ENCODE results near the gene IDH1. TPM values are rescaled to one million over a fixed set of nuclear protein-coding genes. Genes with fewer than 3 reads are reported as not detected.
A peak's percentile ranks its signal among the peaks of the same experiment; 100 is the strongest.

IDH1 gene
- total and polyA plus RNA-seq, 10 of the 15 experiments (the other 5 are each of a cell fraction or from before 2014, with no cell fraction given): 39.0 to 114 (median 55.0) TPM

DNA sequence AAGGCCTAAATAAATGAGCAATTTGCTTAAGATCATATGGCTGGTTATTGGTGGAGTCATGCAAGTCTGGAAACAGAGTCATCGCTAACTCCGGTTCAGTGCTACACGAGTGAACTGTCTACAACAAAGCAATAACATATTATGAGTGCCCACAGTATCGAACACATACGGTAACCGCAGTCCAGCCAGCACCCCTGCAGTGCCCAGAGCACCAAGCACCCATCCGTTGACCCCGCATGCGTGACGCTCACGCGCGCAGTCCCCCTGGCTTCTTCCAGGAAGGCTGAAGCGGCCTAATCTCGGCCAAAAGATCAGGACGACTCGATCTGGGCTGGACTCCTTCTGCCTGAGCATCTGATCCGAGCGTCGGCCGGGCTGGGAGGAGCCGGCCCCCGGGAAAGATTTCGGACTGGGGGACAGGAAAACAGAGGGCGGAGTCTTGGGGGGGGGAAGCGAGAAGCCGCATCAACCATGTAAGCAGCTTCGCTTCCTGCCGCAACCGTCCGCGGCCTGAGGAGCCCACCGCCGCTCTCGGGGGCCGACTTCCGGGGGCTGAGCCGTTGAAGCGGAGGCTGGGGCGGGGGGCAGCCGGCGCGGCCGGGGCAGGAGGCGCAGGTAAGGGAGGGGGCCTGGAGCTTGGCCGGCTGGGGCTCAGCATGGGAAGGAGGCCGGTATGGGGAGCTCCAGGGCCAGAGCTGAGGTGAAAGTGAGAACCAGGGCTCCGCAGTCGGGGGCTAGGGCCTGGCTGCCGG is 11.1 kb upstream of the IDH1 start, which contains the start of gene PIKFYVE (continued):
- TF ChIP-seq ZBTB40 (IDR thresholded peaks at IDR 0.05; ENCODE audit: borderline replicate concordance): peak; percentile 62; the same call in 1 of the 2 replicates
- no peak for TF ChIP-seq FOS (IDR thresholded peaks at IDR 0.05; ENCODE audit: borderline replicate concordance, extremely low read depth, insufficient read length)
- TF ChIP-seq, protein P1, sequence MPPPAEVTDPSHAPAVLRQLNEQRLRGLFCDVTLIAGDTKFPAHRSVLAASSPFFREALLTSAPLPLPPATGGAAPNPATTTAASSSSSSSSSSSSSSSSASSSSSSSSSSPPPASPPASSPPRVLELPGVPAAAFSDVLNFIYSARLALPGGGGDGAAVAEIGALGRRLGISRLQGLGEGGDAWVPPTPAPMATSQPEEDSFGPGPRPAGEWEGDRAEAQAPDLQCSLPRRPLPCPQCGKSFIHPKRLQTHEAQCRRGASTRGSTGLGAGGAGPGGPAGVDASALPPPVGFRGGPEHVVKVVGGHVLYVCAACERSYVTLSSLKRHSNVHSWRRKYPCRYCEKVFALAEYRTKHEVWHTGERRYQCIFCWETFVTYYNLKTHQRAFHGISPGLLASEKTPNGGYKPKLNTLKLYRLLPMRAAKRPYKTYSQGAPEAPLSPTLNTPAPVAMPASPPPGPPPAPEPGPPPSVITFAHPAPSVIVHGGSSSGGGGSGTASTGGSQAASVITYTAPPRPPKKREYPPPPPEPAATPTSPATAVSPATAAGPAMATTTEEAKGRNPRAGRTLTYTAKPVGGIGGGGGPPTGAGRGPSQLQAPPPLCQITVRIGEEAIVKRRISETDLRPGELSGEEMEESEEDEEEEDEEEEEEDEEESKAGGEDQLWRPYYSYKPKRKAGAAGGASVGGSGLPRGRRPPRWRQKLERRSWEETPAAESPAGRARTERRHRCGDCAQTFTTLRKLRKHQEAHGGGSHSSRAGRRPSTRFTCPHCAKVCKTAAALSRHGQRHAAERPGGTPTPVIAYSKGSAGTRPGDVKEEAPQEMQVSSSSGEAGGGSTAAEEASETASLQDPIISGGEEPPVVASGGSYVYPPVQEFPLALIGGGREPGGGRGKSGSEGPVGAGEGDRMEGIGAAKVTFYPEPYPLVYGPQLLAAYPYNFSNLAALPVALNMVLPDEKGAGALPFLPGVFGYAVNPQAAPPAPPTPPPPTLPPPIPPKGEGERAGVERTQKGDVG (CRISPR knock-in tag; IDR thresholded peaks at IDR 0.05): no peak
- TF ChIP-seq ZZZ3 (IDR thresholded peaks at IDR 0.05; ENCODE audit: control insufficient read depth, insufficient read length, low read depth): no peak
- TF ChIP-seq ZNF592 (IDR thresholded peaks at IDR 0.05): no peak
- peak; percentile 87 for TF ChIP-seq RAD51 (IDR thresholded peaks at IDR 0.05)
- TF ChIP-seq BCL11A (IDR thresholded peaks at IDR 0.05; ENCODE audit: low read depth, low read length): 0 out of 2 replicates have a peak, but pooled peaks have one; percentile 29
- TF ChIP-seq SKIL (IDR thresholded peaks at IDR 0.05; ENCODE audit: low read depth, poor library complexity, severe bottlenecking): peak; percentile 30
- no peak for TF ChIP-seq POLR2AphosphoS5 (IDR thresholded peaks at IDR 0.05; ENCODE audit: low read length)
- 0 out of 2 replicates have a peak, but pooled peaks have one; percentile 61 for TF ChIP-seq HDGF (IDR thresholded peaks at IDR 0.05)
- TF ChIP-seq IKZF2 (IDR thresholded peaks at IDR 0.05): peak; percentile 89 to 91
- peak; percentile 93 for TF ChIP-seq IKZF1 (conservative IDR thresholded peaks at IDR 0.05)
- TF ChIP-seq HSF1 (IDR thresholded peaks at IDR 0.05; ENCODE audit: low read depth, low read length): no peak
